Stimulated activated CD4-positive, alpha-beta T cell treated with anti-CD3 and anti-CD28 coated beads, Interleukin-15, amount 100 ng/mL, for 48 hours (primary cell): ENCODE results near the gene RHPN2.
"Not testable (repeated sequence)": the region's sequence is repeated elsewhere in the genome, so short reads cannot be mapped to it uniquely, and the experiment has no call there.

ENCODE experiments used
- DNase-seq, 2 donors: peaks; one replicate each; pipeline ENCODE4 v3.0.0-alpha.2; 2020; ENCODE audit warnings: low read depth in 2 of 2

RHPN2 gene

DNA sequence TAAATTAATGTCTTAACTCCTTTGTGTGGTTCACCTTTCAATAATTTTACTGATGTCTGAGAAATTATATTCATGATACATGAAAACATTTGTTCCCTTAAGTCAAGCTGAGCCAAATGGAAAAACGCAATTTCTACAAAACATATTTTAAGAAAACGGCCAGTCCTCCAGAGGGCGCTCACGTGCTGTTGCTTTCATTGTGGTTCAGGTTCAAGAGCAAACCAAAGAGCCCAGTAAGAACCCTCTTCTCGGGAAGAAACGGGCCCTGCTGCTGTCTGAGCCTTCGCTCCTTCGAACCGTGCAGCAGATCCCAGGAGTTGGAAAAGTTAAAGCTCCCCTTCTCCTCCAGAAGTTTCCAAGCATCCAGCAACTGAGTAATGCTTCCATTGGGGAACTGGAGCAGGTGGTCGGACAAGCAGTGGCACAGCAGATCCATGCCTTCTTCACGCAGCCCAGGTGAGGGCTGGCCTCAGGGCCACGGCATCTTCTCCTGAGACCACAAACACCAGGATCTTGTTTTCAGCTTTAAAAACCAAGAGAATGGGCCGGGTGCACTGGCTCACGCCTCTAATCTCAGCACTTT lies 88.4 kb downstream of the RHPN2 start:
- peak; percentile 40 to 65 for DNase-seq

DNA sequence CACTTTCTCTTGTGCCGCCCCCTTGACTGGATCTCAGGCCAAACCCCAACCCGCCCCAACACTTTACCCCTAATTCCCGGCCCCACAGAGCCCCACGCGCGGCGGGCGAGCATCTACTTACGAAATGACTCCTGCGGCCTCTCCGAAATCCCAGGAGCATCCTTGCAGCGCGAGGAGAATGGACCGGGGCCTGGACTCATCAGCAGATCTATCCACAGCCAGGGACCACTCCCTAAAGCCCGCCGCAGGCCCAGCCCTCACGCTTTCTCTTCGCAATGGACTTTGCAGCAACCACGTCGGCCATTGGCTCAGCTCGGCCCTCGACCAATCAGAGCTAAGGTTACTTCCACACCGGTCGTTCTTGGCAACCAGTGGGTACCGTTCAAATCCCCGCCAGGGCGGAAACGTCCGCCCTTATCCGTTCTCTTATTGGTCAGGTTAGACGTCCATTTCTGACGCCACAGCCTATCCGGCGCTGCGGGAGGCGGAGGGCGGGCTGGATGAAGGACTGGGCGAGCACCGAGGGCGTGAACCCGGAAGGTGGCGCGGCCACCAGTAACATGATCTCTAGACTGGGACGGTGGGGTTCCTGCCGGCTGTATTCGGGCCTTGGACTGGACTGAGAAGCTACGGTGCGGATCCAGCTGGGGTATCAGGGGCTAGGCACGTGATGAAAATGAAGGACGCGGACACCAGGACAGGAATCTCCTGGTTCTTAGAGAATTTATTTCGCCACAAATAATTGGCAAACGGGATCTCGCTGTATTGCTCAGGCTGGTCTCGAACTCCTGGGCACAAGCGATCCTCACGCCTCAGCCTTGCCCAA lies 92.8 kb downstream of the RHPN2 start, which contains the start of the genes CEP89 and FAAP24:
TSS of gene CEP89 (minus strand) at position 244 of the 826 bp plus-strand sequence. CDS start at position 160, 84 bp downstream.
TSS of gene FAAP24 (plus strand) at position 528 of the 826 bp plus-strand sequence. CDS start 955 bp downstream, outside the sequence.
- DNase-seq, result peak; percentile 96 to 97

DNA sequence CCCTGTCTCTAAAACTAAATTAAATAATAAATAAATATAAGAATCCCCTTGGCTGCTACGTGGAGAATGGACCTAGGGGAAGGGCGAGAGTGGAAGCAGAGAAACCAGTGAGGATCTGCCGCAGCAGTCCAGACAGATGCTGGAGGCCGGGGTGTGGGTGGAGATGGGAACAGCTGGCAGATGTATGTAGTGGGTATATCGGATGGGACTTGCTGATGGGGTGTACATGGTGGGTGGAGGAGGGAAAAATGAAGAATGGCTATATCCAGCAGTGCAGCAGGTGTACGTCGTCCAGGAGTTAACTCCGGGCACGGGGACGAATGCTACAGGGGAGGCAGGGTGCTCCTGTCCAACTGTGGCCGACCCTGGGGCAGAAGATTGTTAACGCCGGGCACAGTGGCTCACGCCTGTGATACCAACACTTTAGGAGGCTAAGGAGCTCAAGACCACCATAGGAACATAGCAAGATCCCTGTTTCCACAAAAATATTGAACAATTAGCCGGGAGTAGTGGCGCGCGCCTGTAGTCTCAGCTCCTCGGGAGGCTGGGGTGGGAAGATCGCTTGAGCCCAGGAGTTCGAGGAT lies 93.6 kb downstream of the RHPN2 start:
- no peak for DNase-seq

DNA sequence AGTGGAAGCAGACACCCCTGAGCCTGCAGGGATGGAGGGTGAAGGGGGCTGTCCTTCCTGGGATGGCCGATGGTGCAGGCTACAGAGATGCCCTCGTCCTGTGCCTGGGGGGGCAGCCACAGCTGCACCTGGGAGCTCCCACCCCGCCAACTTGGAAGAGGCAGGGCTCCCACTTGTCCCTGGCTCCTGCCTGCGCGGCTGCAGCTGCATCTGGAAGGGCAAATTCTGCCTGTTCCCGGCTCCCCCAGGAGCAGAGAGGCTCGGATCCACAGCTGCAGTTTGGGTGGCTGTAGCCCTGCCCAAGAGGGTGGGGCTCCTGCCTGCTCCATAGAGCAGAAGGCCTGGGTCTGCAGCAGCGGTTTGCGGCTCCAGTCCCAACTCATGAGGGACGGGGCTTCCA lies 95.1 kb downstream of the RHPN2 start:
- DNase-seq, result no peak

DNA sequence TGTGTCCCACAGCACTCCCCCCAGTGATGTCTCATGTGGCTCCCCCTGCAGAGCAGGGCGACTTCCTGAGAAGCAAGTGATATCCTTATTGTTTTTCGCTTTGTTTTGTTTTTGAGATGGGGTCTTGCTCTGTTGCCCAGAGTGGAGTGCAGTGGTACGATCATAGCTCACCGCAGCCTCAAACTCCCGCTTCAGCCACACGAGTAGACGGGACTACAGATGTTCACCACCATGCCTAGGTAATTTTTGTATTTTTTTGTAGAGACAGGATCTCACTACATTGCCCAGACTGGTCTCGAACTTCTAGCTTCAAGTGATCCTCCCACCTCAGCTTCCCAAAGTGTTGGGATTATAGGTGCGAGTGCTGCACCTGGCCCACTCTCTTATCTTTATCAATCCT lies 97.9 kb downstream of the RHPN2 start:
- no peak for DNase-seq

DNA sequence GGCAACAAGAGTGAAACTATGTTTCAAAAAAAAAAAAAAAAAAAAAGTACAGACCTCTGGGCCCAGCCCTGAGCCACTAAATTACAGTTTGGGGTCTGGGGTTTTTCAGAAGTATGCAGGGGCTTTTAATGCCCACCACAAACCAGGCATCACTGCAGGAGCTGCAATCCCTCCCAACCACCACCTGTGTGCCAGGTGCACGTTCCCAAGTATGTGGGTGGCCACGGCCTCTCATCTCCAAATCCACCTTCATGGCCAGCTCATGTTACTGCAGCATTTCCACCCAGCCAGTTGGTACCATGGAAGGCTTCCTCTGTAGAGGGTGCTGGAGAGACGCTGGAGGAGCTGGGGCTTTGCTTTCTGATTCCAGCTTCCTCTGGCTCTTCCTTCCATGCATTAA lies 119.4 kb downstream of the RHPN2 start:
- no peak for DNase-seq

DNA sequence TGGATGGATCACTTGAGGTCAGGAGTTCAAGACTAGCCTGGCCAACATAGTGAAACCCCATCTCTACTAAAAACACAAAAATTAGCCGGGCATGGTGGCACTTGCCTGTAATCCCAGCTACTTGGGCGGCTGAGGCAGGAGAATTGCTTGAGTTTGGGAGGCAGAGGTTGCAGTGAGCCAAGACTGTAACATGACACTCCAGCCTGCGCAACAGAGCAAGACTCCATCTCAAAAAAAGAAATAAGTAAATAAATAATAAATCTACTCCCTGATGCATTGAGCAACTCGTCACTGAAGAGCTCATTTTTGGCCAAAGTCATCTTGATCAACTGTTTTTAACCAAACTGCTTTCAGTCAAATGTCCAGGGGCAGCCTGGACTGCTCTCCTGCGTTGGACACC lies 123.4 kb downstream of the RHPN2 start:
- not testable (repeated sequence) for DNase-seq

DNA sequence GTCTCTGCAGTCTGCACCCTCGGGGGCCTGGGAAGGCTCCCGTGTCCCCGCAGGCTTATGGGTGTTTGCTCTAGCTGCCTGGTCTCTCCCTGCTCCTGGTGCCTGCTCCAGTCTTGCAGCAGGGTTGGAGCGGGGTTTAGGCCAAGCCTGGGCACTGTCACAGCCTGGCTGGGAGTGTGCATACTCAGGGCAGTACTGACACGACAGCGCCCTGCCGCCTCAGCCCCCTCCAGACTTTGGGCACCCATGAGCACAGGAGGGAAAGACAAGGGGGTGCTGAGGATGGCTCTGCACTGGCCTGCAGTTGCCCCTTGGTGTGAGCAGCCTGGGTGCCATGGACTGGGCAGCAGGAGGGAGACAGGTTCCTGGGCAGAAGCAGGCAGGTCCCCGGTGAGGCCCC lies 128.6 kb downstream of the RHPN2 start:
- DNase-seq, result no peak

DNA sequence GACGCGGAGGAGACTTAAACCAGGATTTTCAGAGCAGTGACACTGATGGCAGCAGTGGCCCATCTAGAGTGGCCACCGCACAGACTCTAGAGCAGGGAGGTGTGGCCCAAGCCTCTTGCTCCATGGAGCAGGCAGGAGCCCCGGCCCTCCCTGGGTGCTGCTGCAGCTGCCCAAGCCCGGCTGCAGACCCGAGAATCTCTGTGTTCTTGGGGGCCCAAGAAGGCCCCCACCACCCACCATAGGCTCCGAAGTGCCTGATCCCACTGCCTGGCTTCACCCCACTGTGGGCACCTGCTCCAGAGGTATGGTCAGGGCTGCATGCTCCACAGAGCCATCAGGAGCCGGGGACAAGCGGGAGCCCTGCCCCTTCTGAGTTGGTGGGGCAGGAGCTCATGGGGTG lies 129.1 kb downstream of the RHPN2 start:
- no peak for DNase-seq

DNA sequence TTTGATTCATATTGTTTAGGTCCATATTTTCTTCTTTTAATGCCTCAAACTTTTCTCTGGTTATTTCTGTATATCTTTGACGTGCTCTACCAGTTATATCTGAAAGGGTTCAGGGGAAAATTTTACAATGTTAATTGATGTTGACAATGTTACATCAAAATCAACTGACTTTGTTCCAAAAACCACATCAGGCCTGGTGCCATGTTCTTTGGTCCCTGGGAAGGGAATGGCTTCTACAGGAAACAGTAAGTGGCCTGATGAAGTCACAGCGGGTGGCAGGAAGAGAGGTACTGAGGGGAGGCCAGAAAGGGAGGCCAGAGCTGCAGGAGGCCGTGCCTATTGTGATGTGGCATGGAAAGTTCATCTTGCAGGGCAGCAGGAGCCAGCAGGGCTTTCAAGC lies 131.1 kb downstream of the RHPN2 start:
- DNase-seq, result no peak

DNA sequence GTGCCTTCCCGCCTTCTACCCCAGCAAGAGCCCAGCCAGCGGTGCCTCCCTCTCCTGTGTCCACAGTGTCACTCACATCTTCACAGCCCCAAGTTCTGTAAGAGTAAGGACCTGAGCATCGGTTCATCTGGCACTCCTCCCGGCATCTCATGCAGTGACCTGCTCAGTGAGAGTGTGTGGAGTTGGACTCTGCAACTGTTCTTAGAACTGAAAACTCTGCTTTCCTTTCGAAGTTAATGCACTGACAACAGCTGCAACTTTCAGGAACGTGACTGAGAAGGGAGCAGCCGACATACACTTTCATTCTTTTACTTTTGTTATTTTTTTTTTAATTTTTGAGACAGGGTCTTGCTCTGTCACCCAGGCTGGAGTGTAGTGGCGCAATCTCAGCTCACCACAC lies 134.1 kb downstream of the RHPN2 start:
- DNase-seq, result no peak

DNA sequence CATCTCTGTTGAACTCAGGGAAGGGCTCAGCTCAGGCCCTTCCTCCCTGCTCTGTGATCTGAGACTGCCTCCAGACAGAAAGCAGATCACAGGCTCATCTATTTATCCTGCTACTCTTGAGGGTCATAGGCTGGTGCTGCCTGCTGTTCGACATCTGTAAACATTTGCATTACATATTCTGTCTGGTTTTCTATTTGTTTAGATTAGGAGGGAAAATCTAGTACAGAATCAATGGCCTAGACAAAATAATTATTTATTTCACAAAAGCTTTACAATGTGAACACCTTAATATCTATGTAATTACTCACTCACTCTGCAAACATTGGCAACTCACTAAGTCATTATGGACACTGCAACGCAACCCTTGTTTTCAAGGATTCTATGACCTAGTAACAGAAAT lies 135.9 kb downstream of the RHPN2 start:
- DNase-seq, result no peak
